A673 (cell line): ENCODE data around the gene CPSF4. TPM values are rescaled to one million over a fixed set of nuclear protein-coding genes. Genes with fewer than 3 reads are reported as not detected.

Experiments used
- BruUV-seq: library from RNA; stranded (reverse); fragments of 400-500 nt; replicated peaks from 2 replicates; lab custom pipeline; 2021; lab: Mats Ljungman, UMichigan
- CTCF ChIA-PET: fragments of 300-600 bp; sonication (Branson Sonifier 250); formaldehyde crosslinking; loops from one replicate; lab custom pipeline; 2022; ENCODE audit warnings: antibody characterized with exemption; lab: Charles Lee
- POLR2A ChIA-PET: fragments of 300-600 bp; sonication (Branson Sonifier 250); formaldehyde crosslinking; loops from one replicate; lab custom pipeline; 2022; ENCODE audit warnings: antibody characterized with exemption; ENCODE audit not compliant: low non-redundant PET; lab: Charles Lee
- DNase-seq: peaks from one replicate; pipeline ENCODE4 v3.0.0-alpha.2; 2015; ENCODE audit warnings: low spot score
- H3K27ac ChIP-seq: fragments of 200-600 bp; sonication (generic); 2 replicates; pipeline ENCODE4 v1.5.1; 2016; ENCODE audit warnings: mixed run types, low read depth, mild to moderate bottlenecking, mixed read lengths, antibody characterized with exemption, low read length; ENCODE audit not compliant: poor library complexity, severe bottlenecking
- H3K27me3 ChIP-seq: fragments of 200-600 bp; sonication (generic); replicated peaks from 2 replicates; pipeline ENCODE4 v1.6.1; 2017; ENCODE audit warnings: mixed run types, low read depth, mild to moderate bottlenecking, mixed read lengths, antibody characterized with exemption, low read length; ENCODE audit not compliant: insufficient read depth, poor library complexity
- H3K36me3 ChIP-seq: fragments of 200-600 bp; sonication (generic); 2 replicates; pipeline ENCODE4 v1.6.1; 2016; ENCODE audit warnings: mixed run types, mild to moderate bottlenecking, mixed read lengths, antibody characterized with exemption, low read length; ENCODE audit not compliant: insufficient read depth, poor library complexity, severe bottlenecking
- H3K4me1 ChIP-seq: fragments of 200-600 bp; sonication (generic); 2 replicates; pipeline ENCODE4 v1.6.1; 2017; ENCODE audit warnings: mixed run types, mild to moderate bottlenecking, mixed read lengths, antibody characterized with exemption, low read length; ENCODE audit not compliant: insufficient read depth, poor library complexity, severe bottlenecking
- H3K4me3 ChIP-seq: fragments of 200-600 bp; sonication (generic); 2 replicates; pipeline ENCODE4 v1.5.1; 2016; ENCODE audit warnings: low read depth, mixed run types, mild to moderate bottlenecking, mixed read lengths, low read length; ENCODE audit not compliant: poor library complexity, severe bottlenecking
- H3K9me3 ChIP-seq: fragments of 200-600 bp; sonication (generic); 2 replicates; pipeline ENCODE4 v1.6.1; 2016; ENCODE audit warnings: mixed run types, low read depth, mild to moderate bottlenecking, mixed read lengths, antibody characterized with exemption, low read length; ENCODE audit not compliant: poor library complexity, severe bottlenecking
- EZH2 ChIP-seq: fragments of 200-600 bp; sonication (generic); IDR thresholded peaks from 2 replicates; pipeline ENCODE4 v1.6.1; 2017; ENCODE audit warnings: borderline replicate concordance, low read depth, mild to moderate bottlenecking, mixed read lengths, antibody characterized with exemption, low read length; ENCODE audit not compliant: poor library complexity, severe bottlenecking
- intact Hi-C: fragments of 100-400 bp; cut with micrococcal nuclease; formaldehyde crosslinking; loops from one replicate; pipeline ENCODE4 v1.10.0; 2022; ENCODE audit not compliant: unreplicated experiment
- total RNA-seq: library from RNA; stranded (reverse); gene quantifications from 2 replicates; pipeline ENCODE4 v1.2.3, GENCODE V29; 2021
- TF ChIP-seq, protein P1 (sequence below): fragments of 300-800, 200-600 bp; sonication (generic); conservative IDR thresholded peaks from 2 replicates; pipeline ENCODE4 v1.5.1; 2017; ENCODE audit warnings: low read depth, mild to moderate bottlenecking, antibody characterized with exemption, low read length, moderate library complexity, mixed read lengths

The CPSF4 gene
- total RNA-seq, 1 experiment from 2014 or later: 75.3 TPM

DNA sequence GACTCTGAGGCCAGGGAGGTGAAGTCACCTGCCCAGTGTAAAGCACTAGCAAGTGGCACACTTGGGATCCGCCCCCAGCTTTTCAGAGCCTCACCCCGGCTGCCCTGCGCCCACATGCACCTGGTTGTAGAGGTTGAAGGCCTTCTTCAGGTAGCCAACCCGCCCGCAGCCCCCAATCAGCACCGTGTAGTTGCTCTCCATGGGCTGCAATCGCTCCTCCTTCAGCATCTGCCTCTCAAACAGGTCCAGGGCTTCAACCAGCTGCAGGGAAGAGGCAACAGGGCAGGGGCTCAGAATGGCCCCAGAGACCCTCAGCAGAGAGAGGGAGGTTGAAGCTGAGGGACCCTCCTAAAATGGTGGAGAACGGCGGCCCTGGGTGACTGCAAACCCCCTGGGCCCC lies 5.6 kb upstream of the CPSF4 start:
- peaks cover 37% of the 10 kb centered on the region for H3K36me3 ChIP-seq
- CTCF ChIA-PET: no interaction called here
- DNase-seq: no peak
- no peaks in the 10 kb centered on the region for H3K27me3 ChIP-seq
- peaks cover 7% of the 10 kb centered on the region for H3K4me1 ChIP-seq
- no peak overlapping the region for H3K27ac ChIP-seq
- TF ChIP-seq, protein P1, sequence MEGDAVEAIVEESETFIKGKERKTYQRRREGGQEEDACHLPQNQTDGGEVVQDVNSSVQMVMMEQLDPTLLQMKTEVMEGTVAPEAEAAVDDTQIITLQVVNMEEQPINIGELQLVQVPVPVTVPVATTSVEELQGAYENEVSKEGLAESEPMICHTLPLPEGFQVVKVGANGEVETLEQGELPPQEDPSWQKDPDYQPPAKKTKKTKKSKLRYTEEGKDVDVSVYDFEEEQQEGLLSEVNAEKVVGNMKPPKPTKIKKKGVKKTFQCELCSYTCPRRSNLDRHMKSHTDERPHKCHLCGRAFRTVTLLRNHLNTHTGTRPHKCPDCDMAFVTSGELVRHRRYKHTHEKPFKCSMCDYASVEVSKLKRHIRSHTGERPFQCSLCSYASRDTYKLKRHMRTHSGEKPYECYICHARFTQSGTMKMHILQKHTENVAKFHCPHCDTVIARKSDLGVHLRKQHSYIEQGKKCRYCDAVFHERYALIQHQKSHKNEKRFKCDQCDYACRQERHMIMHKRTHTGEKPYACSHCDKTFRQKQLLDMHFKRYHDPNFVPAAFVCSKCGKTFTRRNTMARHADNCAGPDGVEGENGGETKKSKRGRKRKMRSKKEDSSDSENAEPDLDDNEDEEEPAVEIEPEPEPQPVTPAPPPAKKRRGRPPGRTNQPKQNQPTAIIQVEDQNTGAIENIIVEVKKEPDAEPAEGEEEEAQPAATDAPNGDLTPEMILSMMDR: no peak
- no peak for TF ChIP-seq EZH2
- POLR2A ChIA-PET: no interaction called here
- H3K9me3 ChIP-seq: no peaks in the 10 kb centered on the region
- H3K4me3 ChIP-seq: no peak overlapping the region
- intact Hi-C loops: no loop called here
- BruUV-seq: no TSS peak

- DNase-seq: no peak
- intact Hi-C loops: no loop called here
- peak overlapping the region; percentile 92 for H3K27ac ChIP-seq
- ChIA-PET CTCF (interaction anchor here (0.7 kb wide), 1 partner anchor 12 kb away, joined by 3 read pairs; no protein-coding TSS in a partner anchor), POLR2A (no interaction called here)
- TF ChIP-seq EZH2: no peak
- TF ChIP-seq, protein P1: no peak
- no peaks in the 10 kb centered on the region for H3K27me3 ChIP-seq
- BruUV-seq: TSS peak; percentile 37
- H3K4me1 ChIP-seq: peaks cover 15% of the 10 kb centered on the region
- peak overlapping the region; percentile 89 for H3K4me3 ChIP-seq
- H3K36me3 ChIP-seq: peaks cover 34% of the 10 kb centered on the region
- no peaks in the 10 kb centered on the region for H3K9me3 ChIP-seq
Measured at GRCh38 chr7:99437946-99438572, 684 bp upstream of the CPSF4 start.

- Histone ChIP-seq H3K27me3 (no peaks in the 10 kb centered on the region), H3K27ac (no peak overlapping the region)
Measured at GRCh38 chr7:99440195-99440594, 1.5 kb downstream of the CPSF4 start.

More at GRCh38 chr7:99440195-99440594, 1.5 kb downstream of the CPSF4 start:
- CTCF ChIA-PET: no interaction called here
- TF ChIP-seq EZH2: no peak
- TF ChIP-seq, protein P1: no peak
- POLR2A ChIA-PET: no interaction called here
- Histone ChIP-seq H3K4me3 (peak overlapping the region; percentile 89), H3K4me1 (peaks cover 15% of the 10 kb centered on the region), H3K36me3 (peaks cover 32% of the 10 kb centered on the region), H3K9me3 (no peaks in the 10 kb centered on the region)
- intact Hi-C loops: no loop called here
- DNase-seq: no peak
- BruUV-seq: no TSS peak
